Glutamatergic neuron (in vitro differentiated cells): ENCODE measurements around the gene P4HA1. TPM values are rescaled to one million over a fixed set of nuclear protein-coding genes. Genes with fewer than 3 reads are reported as not detected.

Experiments used
- total RNA-seq: library from RNA; stranded (reverse); fragmentation: NEBNext Ultra II Directional; extraction: Animal tissue kit (Norgen Biotek cat#: 25700); gene quantifications from one replicate; pipeline ENCODE4 v1.2.1, GENCODE V29; 2021; ENCODE audit not compliant: unreplicated experiment

Gene P4HA1
- total RNA-seq, 1 donor from 2014 or later: 3.5 TPM

Other genes starting within 250 kb of the P4HA1 start
- not detected for gene OIT3, start 203.1 kb downstream of the P4HA1 start, total RNA-seq
- not detected for gene PLA2G12B, start 142.1 kb downstream of the P4HA1 start, total RNA-seq
- gene NUDT13, start 13.6 kb upstream of the P4HA1 start, total RNA-seq: 3.3 TPM
- gene ECD, start 71.1 kb upstream of the P4HA1 start, total RNA-seq: 31.3 TPM
- 31.3 TPM for gene FAM149B1, start 71.3 kb upstream of the P4HA1 start, total RNA-seq
- gene DNAJC9, start 150.4 kb upstream of the P4HA1 start, total RNA-seq: 37.5 TPM
- gene MRPS16, start 155.8 kb upstream of the P4HA1 start, total RNA-seq: 89.2 TPM